HL-60 (cell line): ENCODE data around the gene AP4M1.
A peak's percentile ranks its signal among the peaks of the same experiment; 100 is the strongest.

Experiments
- DNase-seq, 2 experiments: peaks; one replicate each; pipeline ENCODE4 v3.0.0-alpha.2; 2010 to 2020; ENCODE audit warnings: low read depth in 1 of 2, low spot score in 1 of 2
- H3K27ac ChIP-seq: fragments of 250-450 bp; sonication (Bioruptor Pico); replicated peaks from 2 replicates; pipeline ENCODE4 v1.5.1; 2020; ENCODE audit warnings: mild to moderate bottlenecking, moderate library complexity
- H3K27me3 ChIP-seq: fragments of 250-450 bp; sonication (Bioruptor Pico); 2 replicates; pipeline ENCODE4 v1.5.1; 2021; ENCODE audit warnings: mild to moderate bottlenecking, moderate library complexity; ENCODE audit not compliant: insufficient read depth, poor library complexity, severe bottlenecking
- H3K4me3 ChIP-seq: replicated peaks from 2 replicates; pipeline ENCODE4 v1.5.1; 2011; ENCODE audit warnings: mild to moderate bottlenecking, control low read depth, low read length; ENCODE audit not compliant: insufficient read depth
- CTCF ChIP-seq: IDR thresholded peaks from one replicate; pipeline ENCODE4 v1.5.1; 2011; ENCODE audit warnings: low read length, control low read depth, inconsistent platforms; ENCODE audit not compliant: insufficient read depth
- GABPA ChIP-seq: IDR thresholded peaks from 2 replicates; pipeline ENCODE4 v1.6.1; 2012; ENCODE audit warnings: low read depth
- POLR2AphosphoS5 ChIP-seq: IDR thresholded peaks from 2 replicates; pipeline ENCODE4 v1.6.1; 2012; ENCODE audit warnings: low read depth
- REST ChIP-seq: IDR thresholded peaks from 2 replicates; pipeline ENCODE4 v1.6.1; 2012; ENCODE audit warnings: low read depth; ENCODE audit not compliant: insufficient replicate concordance
- SPI1 ChIP-seq: IDR thresholded peaks from 2 replicates; pipeline ENCODE4 v1.6.1; 2012; ENCODE audit warnings: low read depth, mild to moderate bottlenecking, borderline replicate concordance

Gene AP4M1

GRCh38 chr7:100132697-100133151 is 31.3 kb downstream of the AP4M1 start:
- peak in 1 of 2 experiments; percentile 74 for DNase-seq
- Histone ChIP-seq H3K4me3 (no peak overlapping the region), H3K27ac (no peak overlapping the region), H3K27me3 (no peaks in the 10 kb centered on the region)
- TF ChIP-seq CTCF: peak; percentile 94
- TF ChIP-seq SPI1: no peak

- no peak for TF ChIP-seq REST
- no peak for TF ChIP-seq SPI1
- no peak for TF ChIP-seq POLR2AphosphoS5
- no peak for TF ChIP-seq GABPA
- no peak for TF ChIP-seq CTCF
- no peak for DNase-seq
- H3K4me3 ChIP-seq: no peak overlapping the region
- no peak overlapping the region for H3K27ac ChIP-seq
- H3K27me3 ChIP-seq: no peaks in the 10 kb centered on the region
These were observed 36.7 kb downstream of the AP4M1 start for GRCh38 chr7:100137851-100138760.

- TF ChIP-seq CTCF (no peak), REST (peak; percentile 28), POLR2AphosphoS5 (peak; percentile 42; the same call in 1 of the 2 replicates)
These were observed 40.1 kb downstream of the AP4M1 start for GRCh38 chr7:100141555-100141949.

GRCh38 chr7:100142461-100142860 is 41.0 kb downstream of the AP4M1 start:
- no peak for DNase-seq
- H3K27ac ChIP-seq: peak overlapping the region; percentile 53
- no peak overlapping the region for H3K4me3 ChIP-seq
- no peaks in the 10 kb centered on the region for H3K27me3 ChIP-seq
- no peak for TF ChIP-seq GABPA
- TF ChIP-seq SPI1: no peak
- no peak for TF ChIP-seq CTCF
- no peak for TF ChIP-seq REST
- TF ChIP-seq POLR2AphosphoS5: no peak

More at GRCh38 chr7:100141555-100141949, 40.1 kb downstream of the AP4M1 start:
- Histone ChIP-seq H3K27me3 (no peaks in the 10 kb centered on the region), H3K4me3 (no peak overlapping the region), H3K27ac (peak overlapping the region; percentile 53)
- DNase-seq: peak; percentile 42 to 69
